MCF 10A (cell line): ENCODE measurements around the gene MXRA5. TPM values are rescaled to one million over a fixed set of nuclear protein-coding genes. Genes with fewer than 3 reads are reported as not detected.
"Not testable (repeated sequence)": the region's sequence is repeated elsewhere in the genome, so short reads cannot be mapped to it uniquely, and the experiment has no call there.

Experiments
- BruUV-seq: library from RNA; stranded (reverse); fragments of 400-500 nt; replicated peaks from 2 replicates; lab custom pipeline; 2021; lab: Mats Ljungman, UMichigan
- CTCF ChIA-PET: fragments of 300-600 bp; sonication (Branson Sonifier 250); formaldehyde crosslinking; extraction: SDS; loops from one replicate; lab custom pipeline; 2021; ENCODE audit warnings: antibody characterized with exemption, inconsistent platforms; lab: Yijun Ruan, JAX
- POLR2A ChIA-PET: fragments of 300-600, 350-650 bp; sonication (Branson Sonifier 250); formaldehyde crosslinking; extraction: SDS; loops from one replicate; lab custom pipeline; 2020; ENCODE audit warnings: antibody characterized with exemption, inconsistent platforms; lab: Yijun Ruan, JAX
- DNase-seq: peaks from one replicate; pipeline ENCODE4 v3.0.0-alpha.2; 2018; ENCODE audit not compliant: unreplicated experiment
- H3K27ac Mint-ChIP-seq: one replicate; pipeline ENCODE4 v1.8.0; 2022; ENCODE audit warnings: mild to moderate bottlenecking, low read depth, mixed read lengths; ENCODE audit not compliant: unreplicated experiment
- H3K27me3 Mint-ChIP-seq: one replicate; pipeline ENCODE4 v1.8.0; 2022; ENCODE audit warnings: mixed read lengths; ENCODE audit not compliant: insufficient read depth, unreplicated experiment
- H3K36me3 Mint-ChIP-seq: one replicate; pipeline ENCODE4 v1.8.0; 2022; ENCODE audit warnings: mild to moderate bottlenecking, moderate library complexity, mixed read lengths; ENCODE audit not compliant: insufficient read depth, unreplicated experiment
- H3K4me1 Mint-ChIP-seq: one replicate; pipeline ENCODE4 v1.8.0; 2022; ENCODE audit warnings: mixed read lengths; ENCODE audit not compliant: insufficient read depth, unreplicated experiment
- H3K4me3 Mint-ChIP-seq: one replicate; pipeline ENCODE4 v1.8.0; 2022; ENCODE audit warnings: mild to moderate bottlenecking, moderate library complexity, mixed read lengths; ENCODE audit not compliant: unreplicated experiment
- H3K9me3 Mint-ChIP-seq: one replicate; pipeline ENCODE4 v1.8.0; 2022; ENCODE audit warnings: mixed read lengths; ENCODE audit not compliant: unreplicated experiment
- CTCF ChIP-seq: fragments of 200-600 bp; IDR thresholded peaks from one replicate; pipeline ENCODE4 v1.8.0; 2022; ENCODE audit warnings: antibody characterized with exemption, mild to moderate bottlenecking; ENCODE audit not compliant: unreplicated experiment
- intact Hi-C: fragments of 100-400 bp; cut with micrococcal nuclease; formaldehyde crosslinking; loops from 2 replicates; pipeline ENCODE4 v1.14.1; 2022
- total RNA-seq: library from RNA; stranded (reverse); gene quantifications from 2 replicates; pipeline ENCODE4 v1.2.3, GENCODE V29; 2022

Gene MXRA5
- total RNA-seq, 1 experiment from 2014 or later: not detected

GRCh38 chrX:3351276-3351675, 4.8 kb upstream of the MXRA5 start:
- Mint-ChIP-seq H3K27ac (no peak overlapping the region), H3K4me1 (no peaks in the 10 kb centered on the region), H3K36me3 (no peaks in the 10 kb centered on the region), H3K4me3 (no peak overlapping the region), H3K9me3 (peaks cover 8% of the 10 kb centered on the region), H3K27me3 (peaks cover 13% of the 10 kb centered on the region)
- DNase-seq: no peak
- intact Hi-C loops: no loop called here
- no TSS peak for BruUV-seq
- ChIA-PET POLR2A (interaction anchor here (0.7 kb wide), 1 partner anchor 14 kb away, joined by 4 read pairs; no protein-coding TSS in a partner anchor), CTCF (no interaction called here)
- TF ChIP-seq CTCF: no peak

GRCh38 chrX:3348191-3348590, 1.7 kb upstream of the MXRA5 start:
- TF ChIP-seq CTCF: no peak
- no TSS peak for BruUV-seq
- ChIA-PET POLR2A (interaction anchor here (0.6 kb wide), 1 partner anchor 137 kb away, joined by 3 read pairs; no protein-coding TSS in a partner anchor), CTCF (interaction anchor here (0.8 kb wide), 1 partner anchor 77 kb away, joined by 4 read pairs; no protein-coding TSS in a partner anchor)
- H3K4me1 Mint-ChIP-seq: no peaks in the 10 kb centered on the region
- H3K27me3 Mint-ChIP-seq: peaks cover 28% of the 10 kb centered on the region
- H3K9me3 Mint-ChIP-seq: peaks cover 8% of the 10 kb centered on the region
- no peaks in the 10 kb centered on the region for H3K36me3 Mint-ChIP-seq
- H3K4me3 Mint-ChIP-seq: no peak overlapping the region
- intact Hi-C loops: no loop called here
- no peak overlapping the region for H3K27ac Mint-ChIP-seq
- no peak for DNase-seq

- POLR2A ChIA-PET: no interaction called here
- intact Hi-C loops: no loop called here
- Mint-ChIP-seq H3K4me3 (no peak overlapping the region), H3K4me1 (no peaks in the 10 kb centered on the region), H3K9me3 (peaks cover 8% of the 10 kb centered on the region), H3K36me3 (no peaks in the 10 kb centered on the region), H3K27me3 (peaks cover 24% of the 10 kb centered on the region), H3K27ac (no peak overlapping the region)
- CTCF ChIA-PET: no interaction called here
- DNase-seq: no peak
- TF ChIP-seq CTCF: no peak
- BruUV-seq: no TSS peak
Measured at GRCh38 chrX:3345281-3346191, 916 bp downstream of the MXRA5 start.

GRCh38 chrX:3343569-3343968, 2.9 kb downstream of the MXRA5 start:
- DNase-seq, H3K9me3 Mint-ChIP-seq, H3K27ac Mint-ChIP-seq, CTCF ChIA-PET, H3K4me1 Mint-ChIP-seq, intact Hi-C loops, H3K4me3 Mint-ChIP-seq, BruUV-seq, H3K36me3 Mint-ChIP-seq, POLR2A ChIA-PET: not testable (repeated sequence)
- peaks cover 20% of the 10 kb centered on the region for H3K27me3 Mint-ChIP-seq
